Inferior parietal cortex (tissue), 1 donor: ENCODE data around the gene IL27RA.

ENCODE experiments used
- DNase-seq: peaks from one replicate; pipeline ENCODE4 v3.0.0-alpha.2; 2016; ENCODE audit errors: extremely low spot score

The IL27RA gene

DNA sequence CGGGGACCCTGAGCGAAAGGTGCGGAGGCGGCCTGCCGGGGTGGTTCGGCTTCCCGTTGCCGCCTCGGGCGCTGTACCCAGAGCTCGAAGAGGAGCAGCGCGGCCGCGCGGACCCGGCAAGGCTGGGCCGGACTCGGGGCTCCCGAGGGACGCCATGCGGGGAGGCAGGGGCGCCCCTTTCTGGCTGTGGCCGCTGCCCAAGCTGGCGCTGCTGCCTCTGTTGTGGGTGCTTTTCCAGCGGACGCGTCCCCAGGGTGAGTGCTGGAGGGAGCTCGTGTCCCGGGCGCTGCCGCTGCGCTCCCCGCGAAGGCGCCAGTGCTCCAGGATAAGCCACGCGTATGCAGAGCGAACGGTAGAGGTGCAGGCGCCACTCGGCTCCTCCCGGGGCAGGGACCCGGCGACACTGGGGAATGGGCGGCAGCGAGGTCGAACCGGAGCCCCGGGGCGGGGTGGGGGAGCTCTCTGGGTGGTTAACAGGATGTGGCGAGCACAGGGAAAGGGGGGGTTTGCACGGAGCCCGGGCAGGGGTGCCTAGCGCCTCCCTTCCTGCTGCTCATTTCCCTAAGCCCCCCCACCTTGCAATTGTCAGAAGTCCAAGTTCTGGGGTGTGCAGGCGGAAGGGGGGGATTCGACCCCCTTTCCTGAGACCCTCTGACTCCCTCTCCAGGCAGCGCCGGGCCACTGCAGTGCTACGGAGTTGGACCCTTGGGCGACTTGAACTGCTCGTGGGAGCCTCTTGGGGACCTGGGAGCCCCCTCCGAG, at the start of gene IL27RA:
TSS of gene IL27RA (plus strand) at position 44 of the 762 bp plus-strand sequence. CDS start at position 155, 111 bp downstream.
- DNase-seq, result peak; percentile 56

DNA sequence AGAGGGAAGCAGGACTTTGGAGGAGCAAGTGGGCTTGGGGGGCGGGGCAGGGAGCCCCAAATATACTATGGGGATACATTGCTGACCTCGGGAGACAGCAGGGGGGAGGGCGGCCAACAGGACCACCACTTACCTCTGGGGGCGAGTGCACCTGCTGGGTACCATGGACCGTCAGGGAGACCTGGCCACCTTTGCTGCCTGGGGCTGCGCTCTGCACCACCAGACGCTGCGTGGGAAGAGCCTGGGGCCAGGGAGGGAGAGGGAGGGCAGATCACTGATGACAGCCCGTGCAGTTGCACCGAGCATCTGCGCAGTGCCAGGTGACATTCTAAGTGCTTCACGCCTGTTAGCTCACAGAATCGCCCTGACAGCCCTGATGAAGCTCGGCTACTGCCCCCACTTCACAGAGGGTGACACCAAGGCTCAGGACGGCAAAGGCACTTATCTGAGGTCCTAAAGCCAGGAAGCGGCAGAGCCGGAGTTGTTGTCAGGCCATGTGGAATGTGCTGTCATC, 49.5 kb upstream of the IL27RA start:
- DNase-seq, result no peak

DNA sequence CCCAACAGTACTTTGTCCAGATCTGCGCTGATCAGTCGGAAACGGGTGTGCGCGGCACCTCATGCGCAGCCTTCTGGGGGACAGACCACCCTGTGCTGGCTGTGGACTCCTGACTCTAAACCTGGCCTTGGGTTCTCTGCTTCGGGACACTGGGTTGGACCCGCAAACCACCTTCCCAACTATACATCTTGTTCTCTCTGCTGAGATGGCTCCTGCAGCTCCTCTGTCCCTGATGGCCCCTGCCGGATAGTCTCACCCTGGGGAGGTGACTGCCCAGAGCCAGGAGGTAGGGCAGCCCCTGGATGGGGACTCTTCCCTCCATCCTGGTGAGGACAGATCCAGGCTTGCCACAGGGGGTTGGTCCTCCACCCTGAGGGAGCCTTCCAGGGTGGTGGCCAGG, 48.8 kb upstream of the IL27RA start:
- no peak for DNase-seq

DNA sequence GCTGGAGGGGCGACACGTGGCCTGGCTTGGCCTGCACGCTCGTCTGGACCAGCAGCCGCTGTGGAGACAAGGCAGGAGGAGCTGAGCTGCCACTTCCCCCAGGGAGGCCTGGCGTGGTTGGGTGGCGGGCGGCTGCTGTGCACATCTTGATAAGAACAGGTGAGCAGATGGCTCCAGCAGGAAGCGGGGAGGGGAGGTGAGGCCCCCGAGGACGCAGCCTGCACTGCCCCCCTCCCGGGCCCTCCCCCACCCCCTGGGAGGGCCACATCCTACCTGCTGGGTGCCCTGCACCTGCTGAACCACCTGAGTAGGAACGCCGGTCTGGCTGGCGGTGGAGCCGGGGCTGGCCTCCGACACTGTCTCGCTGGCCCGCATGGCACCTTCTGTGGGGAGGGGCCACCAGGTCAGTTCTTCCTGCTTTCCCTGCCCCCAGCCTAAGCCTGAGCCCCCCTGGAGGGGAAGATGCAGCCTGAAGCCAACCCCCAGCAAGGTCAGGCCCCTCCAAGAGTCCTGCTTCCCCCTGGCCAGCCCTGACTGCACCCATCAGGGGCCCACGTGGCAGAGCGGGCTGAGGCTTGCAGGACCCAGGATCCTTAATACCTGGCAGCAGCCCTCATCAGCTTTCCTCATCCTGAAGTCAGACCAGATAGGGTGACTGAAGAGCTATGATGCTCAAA, 48.2 kb upstream of the IL27RA start:
- DNase-seq, result no peak

DNA sequence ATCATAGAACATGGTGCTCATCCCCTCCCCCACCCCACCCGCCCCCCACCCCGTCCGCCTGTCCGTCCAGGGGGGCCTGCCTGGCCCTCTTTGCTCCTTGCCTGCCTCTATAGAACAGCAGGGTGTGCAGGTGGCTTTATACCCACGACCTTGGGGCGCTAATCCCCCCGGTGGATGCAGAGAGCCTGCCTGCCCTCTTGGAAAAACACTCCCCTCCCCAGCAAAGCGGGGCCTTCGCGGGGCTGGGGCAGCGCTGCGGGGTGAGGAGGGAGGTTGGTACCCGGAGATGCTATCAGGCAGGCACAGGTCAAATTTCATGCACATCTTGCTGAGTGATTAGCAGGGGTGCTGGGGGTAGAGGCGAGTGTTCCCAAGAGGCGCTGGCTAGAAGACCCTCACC, 47.4 kb upstream of the IL27RA start:
- no peak for DNase-seq

DNA sequence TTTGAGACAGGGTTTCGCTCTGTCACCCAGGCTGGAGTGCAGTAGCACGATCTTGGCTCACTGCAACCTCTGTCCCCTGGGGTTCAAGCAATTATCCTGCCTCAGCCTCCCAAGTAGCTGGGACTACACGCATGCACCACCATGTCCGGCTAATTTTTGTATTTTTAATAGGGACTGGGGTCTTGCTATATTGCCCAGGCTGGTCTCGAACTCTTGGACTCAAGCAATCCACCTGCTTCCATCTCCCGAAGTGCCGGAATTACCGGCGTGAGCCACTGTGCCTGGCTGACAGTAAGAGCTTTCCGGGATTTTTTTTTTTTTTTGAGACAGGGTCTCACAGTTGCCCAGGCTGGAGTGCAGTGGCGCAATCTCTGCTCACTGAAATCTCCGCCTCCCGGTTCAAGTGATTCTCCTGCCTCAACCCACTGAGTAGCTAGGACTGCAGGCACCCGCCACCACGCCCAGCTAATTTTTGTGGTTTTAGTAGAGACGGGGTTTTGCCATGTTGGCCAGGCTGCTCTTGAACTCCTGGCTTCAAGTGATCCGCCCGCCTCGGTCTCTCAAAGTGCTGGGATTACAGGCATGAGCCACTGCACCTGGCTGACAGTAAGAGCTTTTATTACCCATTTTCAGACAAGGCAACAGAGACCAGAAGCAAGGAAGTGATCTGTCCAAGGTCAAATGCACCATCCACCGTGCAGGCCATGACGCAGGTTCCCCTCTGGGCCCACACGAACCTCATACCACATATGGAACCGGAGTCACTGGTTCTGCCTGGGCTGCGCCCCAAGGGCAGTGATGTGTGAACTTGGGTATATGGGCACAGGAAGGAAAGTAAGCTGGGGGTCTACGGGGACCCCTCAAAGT, 46.5 kb upstream of the IL27RA start:
- DNase-seq, result no peak

DNA sequence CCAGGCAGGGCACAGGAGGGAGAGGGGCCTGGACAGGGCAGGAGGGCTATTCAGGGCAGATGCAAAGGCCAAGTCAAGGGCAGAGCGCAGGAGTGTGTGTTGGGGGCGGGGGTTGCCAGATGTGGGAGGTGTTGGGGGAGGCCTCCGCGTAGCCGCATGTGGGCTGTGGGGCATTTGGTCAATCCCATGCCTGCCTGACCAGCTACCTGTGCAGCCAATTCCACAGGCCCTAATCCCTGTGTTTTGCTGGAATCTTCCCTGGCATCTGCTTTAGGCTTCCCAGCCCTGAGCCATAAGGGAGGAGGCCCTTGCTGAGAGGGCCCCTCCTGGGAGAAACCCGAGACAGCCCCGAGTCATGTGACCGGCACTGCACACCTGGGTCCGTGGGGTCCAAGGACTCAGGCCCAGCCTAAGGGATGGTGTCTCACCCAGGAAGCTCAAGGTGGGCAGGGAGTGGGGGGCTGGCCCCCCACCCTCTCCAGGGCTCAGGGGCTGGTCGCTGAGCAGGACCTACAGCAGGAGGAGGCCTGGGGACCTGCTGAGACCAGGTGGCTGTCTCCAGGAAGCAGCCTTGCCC, 45.7 kb upstream of the IL27RA start:
- no peak for DNase-seq

DNA sequence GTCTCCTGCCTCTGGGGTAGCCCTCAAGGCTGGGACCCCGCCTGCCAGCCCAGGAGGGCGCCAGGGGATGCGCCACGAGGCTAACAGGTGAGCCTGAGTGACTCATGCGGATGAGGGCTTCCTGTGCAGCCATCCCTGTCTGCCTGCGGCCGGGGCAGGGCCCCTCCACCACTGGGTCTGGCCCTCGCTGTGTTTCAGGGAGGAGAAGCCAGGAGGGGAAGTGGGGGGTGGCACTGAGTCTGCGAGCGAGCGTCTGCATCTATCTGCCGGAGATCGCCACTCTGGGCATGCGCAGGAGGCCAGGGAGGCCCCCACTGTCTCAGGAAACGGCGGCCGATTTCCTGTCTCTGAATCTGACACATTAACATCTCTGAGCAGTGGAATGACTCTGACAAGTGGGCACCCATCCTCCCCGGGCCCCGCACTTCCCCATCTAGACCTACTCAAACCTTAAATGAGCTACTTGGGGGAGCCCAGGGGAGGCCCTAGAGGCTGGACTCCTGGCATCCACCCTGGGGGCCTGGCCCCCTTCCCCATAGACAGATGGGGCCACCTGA, 45.1 kb upstream of the IL27RA start:
- DNase-seq, result peak; percentile 27

DNA sequence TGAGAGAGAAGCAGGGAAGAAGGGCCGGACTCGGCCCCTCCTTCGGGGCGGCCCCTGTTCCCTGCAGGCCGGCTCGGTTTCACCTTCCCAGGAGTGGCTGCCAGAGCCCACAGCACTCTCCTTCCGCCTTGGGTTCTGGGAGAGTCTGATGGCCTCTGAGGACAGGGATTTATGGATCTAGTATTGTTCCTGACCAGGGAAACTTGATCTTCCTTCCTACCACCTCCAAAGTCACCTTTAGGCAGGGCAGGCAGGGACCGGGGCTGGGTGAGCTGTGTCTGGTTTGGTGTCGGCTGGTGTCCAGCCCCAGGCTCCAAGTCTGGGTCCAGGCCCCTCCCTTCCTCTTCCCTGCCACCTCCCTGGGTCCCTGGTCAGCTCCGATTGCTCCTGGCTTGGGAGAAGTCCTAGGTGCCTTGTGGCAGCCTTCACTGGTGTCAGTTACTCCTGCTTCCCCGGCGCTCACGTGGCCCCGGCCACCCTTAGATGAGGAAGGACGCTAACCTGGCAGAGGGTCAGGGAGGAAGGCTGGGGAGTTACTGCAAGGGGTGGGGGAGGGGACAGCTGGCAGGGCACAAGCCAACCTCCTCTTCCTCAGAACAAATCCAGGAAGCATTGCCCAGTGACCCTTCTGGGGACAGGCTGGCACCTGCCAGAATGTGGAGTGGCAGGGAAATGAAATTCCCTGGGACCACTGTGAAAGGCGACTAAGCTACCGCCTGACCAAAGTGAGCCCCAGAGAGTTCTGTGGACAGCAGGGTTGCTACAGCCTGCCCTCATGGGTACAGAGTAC, 44.3 kb upstream of the IL27RA start:
- DNase-seq, result no peak

DNA sequence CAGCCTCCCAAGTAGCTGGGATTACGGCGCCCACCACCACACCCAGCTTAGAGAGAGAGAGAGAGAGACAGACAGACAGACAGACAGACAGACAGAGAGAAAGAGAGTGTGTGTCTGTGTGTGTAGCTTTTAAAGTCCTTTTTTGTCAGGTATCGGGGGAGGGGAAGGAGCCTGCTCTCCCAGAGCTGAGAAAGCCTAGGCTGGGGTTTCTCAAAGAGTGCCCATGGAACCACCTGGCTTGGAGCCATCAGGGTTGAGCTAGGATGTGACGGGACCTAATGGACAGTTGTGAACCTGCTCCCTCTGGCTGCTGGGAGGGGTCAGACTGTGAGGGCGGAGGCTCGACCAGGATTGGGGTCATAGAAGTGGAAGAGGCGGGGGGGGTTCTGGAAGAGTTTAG, 42.1 kb upstream of the IL27RA start:
- DNase-seq, result no peak

DNA sequence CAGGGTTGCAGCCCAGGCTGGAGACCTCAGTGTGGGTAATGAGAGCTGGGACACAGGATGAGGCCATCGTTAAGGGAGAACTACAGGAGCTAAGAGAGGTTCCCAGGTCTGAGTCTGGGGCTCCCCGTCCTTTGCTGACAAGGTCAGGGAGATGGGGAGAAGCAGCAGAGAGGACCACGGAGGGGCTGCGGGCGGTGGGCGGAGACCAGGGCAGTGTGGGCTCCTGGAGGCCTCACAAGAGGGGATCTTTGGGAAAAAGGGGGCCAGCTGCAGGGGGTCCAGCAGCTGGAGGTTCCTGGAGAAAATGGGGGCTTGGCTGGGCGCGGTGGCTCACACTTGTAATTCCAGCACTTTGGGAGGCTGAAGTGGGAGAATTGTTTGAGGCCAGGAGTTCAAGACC, 41.5 kb upstream of the IL27RA start:
- no peak for DNase-seq

DNA sequence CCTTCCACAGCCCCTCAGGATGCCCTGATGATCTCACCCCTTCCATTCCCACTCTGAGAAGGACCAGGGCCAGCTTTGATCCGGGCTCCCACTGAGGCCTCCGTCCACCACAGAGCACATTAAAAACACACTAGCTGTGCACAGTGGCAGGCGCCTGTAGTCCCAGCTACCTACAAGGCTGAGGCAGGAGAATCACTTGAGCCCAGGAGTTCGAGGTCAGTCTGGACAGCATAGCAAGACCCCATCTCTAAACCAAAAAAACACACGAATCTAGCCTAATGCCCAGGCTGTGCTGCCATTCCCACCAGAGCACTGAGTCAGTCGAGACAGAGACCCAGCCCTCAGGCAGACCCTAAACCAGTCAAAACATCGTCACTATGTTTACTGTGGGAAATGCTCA, 39.5 kb upstream of the IL27RA start:
- no peak for DNase-seq

DNA sequence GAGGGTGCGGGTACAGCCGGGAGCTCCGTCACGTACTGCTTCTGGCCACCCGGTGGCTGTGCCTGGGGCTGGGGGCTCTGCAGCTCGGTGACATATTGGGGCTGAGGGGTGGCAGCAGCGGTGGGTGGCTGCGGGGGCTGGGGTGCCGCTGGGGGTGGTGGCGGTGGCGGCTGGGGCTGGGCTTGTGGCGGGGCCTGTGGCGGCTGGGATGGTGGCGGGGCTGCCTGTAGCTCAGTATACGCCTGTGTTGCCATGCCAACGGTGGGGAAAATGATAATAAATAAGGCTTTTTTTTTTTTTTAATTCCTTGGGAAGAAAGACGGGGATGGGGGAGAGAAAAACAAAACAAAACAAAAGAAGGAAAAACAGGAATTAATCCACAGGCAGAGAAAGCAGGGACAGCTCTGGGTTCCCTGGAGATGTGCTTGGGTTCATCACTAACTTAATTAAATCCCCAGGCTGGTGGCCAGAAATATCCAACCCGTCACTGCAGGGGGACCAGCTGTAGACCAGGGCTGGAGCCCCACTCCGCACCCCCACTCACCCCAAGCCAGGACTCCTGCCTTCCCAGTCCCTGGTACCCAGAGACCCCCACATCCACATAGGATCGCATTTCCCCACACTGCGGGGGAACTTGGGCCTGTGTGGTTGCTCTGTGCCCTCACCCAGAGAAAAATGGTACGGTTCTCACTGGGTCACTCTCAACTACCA, 37.8 kb upstream of the IL27RA start:
- DNase-seq, result no peak

DNA sequence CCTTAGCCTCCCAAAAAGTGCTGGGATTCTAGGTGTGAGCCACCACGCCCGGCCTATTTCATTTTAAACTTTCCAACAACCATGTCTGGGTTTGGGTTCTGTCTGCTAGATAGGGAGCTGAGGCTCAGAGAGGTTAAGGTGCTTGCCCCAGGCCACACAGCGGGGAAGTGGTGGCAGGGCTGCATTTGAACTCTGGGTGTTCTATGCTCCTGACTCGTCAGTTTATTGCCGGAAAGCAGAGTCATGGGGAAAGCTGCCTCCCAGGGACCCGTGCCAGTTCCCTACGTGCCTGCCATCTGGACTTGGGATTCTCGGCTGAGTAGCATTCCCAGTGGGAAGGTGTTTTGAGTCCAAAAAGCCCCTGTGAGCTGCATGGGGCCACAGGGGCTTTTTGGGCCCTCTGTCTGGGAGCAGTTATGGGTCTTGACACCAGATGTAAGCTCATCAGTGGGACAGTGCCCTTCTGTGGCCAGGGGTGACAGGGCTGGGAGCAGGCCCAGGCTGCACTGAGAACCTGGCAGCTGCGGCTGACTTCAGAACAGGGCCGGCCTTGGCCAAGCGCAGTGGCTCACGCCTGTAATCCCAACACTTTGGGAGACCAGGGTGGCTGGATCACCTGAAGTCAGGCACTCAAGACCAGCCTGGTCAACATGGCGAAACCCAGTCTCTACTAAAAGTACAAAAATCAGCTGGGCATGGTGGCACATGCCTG, 36.4 kb upstream of the IL27RA start:
- peak; percentile 27 for DNase-seq

DNA sequence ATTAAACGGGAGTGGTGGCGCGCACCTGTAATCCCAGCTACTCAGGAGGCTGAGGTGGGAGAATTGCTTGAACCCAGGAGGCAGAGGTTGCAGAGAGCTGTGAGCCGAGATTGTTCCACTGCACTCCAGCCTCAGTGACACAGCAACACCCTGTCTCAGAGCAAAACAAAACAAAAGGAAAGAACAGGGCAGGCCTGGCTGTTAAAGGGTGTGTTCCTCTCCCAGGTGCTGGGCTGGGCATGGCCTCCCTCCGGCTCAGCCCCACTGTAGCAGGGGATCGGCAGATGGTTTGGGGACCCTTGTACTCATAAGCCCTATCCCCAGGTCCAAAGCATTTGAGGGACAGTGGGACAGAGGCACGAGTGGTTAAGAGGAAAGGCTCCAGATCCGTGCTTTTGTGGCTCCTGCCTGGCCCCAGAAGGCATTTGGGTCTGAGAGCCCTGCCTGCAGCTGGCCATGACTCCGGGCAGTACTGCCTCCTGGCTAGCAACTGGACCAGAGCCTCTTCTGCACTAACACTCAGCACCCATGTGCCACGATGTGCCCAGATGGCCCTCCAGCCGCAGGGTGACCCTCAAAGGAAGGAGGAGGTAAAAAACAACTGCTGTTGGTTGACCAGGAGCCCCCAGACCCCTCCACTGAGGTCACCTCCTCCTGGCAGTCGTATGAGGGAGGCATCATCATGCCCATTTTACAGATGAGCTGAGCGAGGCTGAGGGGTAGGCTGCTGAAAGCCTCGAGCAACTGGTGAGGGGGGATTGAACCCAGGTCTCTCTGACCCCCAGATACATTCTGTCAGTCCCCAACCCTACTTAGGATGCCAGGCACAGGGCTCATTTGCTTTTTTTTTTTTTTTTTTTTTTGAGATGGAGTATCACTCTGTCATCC, 35.4 kb upstream of the IL27RA start:
- DNase-seq, result no peak

DNA sequence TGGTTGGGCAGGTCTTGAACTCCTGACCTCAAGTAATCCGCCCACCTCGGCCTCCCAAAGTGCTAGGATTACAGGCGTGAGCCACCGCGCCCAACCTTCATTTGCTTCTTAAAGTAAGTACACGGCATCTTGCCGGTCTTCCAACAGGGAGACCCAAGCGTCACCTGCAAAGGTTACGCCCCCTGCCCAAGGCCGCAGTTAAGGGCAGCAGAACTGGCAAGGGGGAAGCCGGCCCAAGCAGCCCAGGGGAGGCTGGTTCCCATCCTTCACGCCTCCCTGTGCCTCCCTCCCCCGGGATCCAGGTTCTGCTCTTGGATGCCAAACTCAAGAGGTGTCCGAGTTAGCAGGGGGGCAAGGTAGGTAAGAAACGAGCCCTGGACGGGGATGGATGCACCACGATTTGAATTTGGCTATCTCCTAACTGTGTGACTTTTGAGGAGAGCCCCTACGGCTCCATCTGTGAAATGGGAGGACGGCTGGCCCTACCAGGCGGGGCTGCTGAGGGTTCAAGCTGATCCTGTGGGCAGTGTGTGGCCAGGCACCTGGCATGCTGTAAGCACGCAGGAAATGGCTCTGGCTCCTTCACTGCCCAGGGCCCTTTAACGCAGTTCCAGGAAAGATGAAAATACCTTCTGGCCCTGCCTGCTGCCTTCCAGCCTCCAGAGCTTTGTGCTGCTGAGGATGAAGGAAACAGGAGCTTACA, 34.5 kb upstream of the IL27RA start:
- DNase-seq, result no peak

DNA sequence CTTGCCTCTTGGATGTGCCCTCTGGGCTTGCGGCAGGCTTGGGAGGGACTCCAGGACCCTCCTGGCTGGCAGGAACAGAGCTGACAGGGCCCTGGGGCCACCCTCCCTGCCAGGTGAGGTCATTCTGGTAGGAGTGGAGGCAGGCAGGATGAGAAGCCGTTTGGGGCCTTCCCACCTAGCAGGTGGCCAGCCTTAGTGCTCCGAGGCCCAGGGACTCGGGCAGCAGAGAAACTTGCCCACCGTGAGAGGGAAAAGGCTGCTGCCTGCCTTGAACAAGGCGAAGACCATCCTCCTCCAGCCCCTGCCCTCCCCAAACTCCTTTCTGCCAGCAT, 34.0 kb upstream of the IL27RA start:
- DNase-seq, result no peak

DNA sequence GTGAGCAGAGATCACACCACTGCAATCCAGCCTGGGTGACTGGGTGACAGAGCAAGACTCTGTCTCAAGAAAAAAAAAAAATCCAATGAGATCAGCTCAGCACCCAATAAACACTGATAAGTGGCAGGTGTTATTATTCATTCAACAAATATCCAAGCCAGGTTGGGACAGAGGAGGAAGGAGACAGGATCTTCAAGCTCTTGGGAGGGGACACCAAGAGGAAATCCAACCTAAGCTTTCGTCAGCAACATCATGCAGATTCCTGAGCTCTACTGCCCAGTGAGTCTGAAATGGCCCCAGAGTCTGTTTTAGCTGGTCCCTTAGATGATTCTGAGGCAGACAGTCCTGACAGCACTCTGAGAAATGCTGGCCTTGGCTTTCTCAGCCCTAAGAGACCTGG, 33.1 kb upstream of the IL27RA start:
- no peak for DNase-seq
